ENCODE measurements around the gene LCT.
A peak's percentile ranks its signal among the peaks of the same experiment; 100 is the strongest.
"Not testable (repeated sequence)": the region's sequence is repeated elsewhere in the genome, so short reads cannot be mapped to it uniquely, and the experiment has no call there.

Gene LCT

GRCh38 chr2:135831180-135831812, 5.7 kb downstream of the LCT start:
- DNase-seq = no peak

- DNase-seq = no peak
Observed at GRCh38 chr2:135829378-135830135, 7.4 kb downstream of the LCT start.

GRCh38 chr2:135826544-135826943, 10.4 kb downstream of the LCT start:
- DNase-seq = no peak

GRCh38 chr2:135825550-135826176, 11.3 kb downstream of the LCT start:
- DNase-seq = no peak

- DNase-seq = no peak
Observed at GRCh38 chr2:135825131-135825530, 11.9 kb downstream of the LCT start.

DNA sequence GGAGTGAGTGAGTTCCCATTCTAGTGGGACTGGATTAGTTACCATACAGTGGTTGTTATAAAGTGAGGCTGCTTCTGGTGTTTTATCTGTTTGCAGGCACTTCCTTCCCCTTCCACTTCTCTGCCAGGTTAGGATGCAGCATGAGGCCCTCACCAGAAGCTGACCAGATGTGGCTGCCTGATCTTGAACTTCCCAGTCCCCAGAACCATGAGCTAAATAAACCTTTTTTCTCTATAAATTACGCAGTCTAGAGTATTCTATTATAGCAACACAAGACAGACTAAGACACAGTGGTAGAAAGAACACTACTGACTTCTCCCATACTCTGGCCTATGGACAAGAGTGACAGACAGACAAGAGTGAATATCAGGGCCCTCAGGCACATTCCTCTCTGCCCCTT, 14.1 kb downstream of the LCT start:
- DNase-seq = no peak

GRCh38 chr2:135821190-135821589, 15.8 kb downstream of the LCT start:
- DNase-seq = peak; percentile 9

- DNase-seq = peak; percentile 68
Observed at GRCh38 chr2:135820003-135820618, 16.9 kb downstream of the LCT start.

GRCh38 chr2:135818937-135819610, 17.9 kb downstream of the LCT start:
- no peak for DNase-seq

DNA sequence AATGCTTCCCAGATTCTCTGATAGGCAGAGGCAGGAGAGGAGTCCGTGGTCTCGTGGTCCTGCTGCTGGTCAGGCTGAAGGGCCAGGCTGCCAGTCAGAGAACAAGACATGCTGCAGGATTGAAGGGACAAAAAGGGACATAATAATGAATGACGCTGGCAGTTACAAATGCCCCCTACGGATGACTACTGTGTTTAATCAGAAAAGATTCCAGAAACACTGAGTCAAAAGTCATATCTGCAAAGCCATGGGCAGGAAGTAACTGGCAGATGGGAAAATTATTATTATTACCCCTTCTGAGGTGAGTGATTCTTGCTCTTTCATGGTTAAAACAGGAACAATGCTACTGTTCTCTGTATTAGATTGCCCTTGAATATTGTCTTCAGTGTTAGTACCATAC, 19.0 kb downstream of the LCT start:
- DNase-seq = no peak

DNA sequence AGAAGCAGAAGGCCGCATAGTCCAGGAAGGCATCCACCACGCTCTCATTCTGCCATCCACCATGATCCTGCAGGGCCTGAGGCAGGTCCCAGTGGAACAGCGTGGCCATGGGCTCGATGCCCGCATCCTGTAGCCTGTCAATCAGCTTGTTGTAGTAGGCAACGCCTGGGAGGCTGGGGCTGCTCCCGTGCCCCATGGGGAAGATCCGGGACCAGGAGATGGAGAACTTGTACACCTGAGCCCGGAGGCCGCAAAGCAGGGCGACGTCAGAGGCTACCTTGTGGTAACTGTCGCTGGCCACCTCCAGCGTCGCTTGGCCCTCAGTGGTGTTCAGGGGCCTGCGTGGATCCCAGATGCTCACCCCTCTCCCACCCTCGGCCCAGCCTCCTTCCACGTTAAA, 19.5 kb downstream of the LCT start:
- DNase-seq = no peak

DNA sequence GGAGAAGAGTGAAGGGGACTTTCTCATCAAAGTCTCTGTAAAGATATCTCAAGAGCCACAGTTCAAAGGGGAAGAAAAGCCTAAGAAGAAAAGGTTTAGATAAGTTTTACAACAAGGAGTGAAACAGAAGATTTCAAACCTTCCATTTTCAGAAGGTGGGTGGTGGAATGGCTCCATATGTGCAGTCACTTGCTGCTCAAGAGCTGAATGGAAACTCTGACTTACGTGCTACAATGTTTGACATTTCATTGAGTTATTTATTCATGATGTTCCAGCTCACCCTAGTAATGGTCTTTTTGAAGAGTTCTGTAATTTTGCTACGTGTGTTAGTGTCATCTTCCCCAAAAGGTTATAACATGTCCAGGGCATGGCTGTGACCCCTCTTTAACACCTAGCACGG, 21.7 kb downstream of the LCT start:
- no peak for DNase-seq

DNA sequence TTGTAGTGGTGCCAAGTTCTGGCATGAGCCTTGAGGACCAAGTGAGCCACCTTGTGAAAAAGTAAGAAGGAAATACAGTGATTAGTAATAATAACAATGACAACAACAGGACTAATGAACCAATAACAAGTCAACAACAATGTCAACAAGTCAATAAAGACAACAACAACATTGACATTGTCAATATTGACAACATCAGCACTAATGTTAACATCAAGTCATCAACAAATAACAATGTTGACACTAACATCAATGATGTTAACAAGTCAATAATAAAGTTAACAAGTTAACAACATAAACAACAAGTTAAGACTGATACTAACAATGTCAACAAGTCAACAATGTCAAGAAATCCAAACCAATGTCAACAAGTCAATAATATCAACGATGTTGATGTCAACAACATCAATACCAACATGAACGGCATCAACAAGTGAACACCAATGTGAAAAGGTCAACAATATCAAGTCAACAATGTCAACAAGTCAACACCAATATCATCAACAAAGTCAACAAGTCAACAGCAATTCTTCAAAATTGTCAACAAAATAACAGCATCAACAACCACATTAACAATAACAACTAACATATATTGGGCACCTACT, 24.0 kb downstream of the LCT start:
- no peak for DNase-seq

GRCh38 chr2:135807874-135808273, 29.1 kb downstream of the LCT start:
- DNase-seq = not testable (repeated sequence)

DNA sequence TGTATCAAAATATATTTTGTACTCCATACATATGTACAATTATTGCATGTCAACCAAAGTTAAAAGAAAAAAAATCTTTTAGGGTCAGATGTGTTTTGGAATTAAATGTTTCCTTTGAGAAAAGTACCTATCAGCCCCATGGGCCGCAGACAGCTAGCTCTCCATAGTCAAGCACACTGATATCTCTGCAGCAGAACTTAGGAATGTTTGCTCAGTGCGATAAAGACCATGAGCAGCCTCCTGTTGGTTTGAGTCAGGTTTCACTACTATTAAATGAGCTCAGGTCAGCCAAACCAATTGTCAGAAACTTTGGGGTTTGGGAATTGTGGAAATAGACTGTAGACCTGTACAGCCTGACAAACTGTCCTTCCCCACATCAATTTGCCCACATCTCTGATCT, 33.7 kb downstream of the LCT start:
- no peak for DNase-seq

GRCh38 chr2:135802350-135802749, 34.6 kb downstream of the LCT start:
- no peak for DNase-seq

DNA sequence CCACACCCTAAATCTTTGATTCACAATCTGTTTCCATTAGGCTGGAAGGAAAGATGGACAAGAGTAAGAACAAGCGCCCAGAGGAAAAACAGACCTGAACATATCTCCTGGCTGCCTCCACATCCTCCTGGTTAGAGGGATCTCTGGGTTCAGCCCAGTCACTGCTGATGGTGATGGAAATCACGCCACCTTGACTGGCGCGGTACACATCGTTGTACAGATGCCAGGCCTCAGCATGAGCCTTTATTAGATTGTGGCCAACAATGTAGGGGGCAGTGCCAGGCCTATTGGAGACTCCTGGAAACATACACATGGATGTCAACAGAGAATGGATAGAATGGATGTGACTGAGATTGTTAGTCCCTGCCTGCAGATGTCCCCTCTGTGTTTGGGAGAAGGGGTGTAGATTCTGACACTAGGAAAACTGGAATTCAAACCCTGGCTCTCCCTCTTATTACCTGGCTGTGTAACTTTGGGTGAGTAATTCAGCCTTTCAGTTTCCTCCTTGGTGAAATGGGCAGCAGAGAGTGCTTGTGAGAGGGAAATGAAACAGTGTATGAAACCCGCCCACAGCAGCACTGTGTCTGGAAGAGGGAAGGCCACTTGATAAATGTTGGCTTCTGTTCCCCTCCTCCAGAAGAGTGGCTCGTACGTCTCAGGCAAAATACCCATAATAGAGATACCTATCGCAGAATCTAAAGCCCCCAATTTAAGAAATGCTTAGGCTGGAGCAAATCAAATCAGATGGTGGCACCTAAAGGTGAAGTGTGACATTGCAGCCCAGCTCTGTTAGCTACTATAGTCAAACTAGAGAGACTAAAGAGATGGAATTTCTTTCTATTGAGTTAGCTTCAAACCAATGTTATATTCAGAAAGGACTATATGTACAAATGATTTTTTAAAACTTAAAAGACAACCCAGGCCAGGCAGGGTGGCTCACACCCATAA, 36.2 kb downstream of the LCT start:
- no peak for DNase-seq

- DNase-seq = no peak
Observed at GRCh38 chr2:135799738-135800137, 37.2 kb downstream of the LCT start.

DNA sequence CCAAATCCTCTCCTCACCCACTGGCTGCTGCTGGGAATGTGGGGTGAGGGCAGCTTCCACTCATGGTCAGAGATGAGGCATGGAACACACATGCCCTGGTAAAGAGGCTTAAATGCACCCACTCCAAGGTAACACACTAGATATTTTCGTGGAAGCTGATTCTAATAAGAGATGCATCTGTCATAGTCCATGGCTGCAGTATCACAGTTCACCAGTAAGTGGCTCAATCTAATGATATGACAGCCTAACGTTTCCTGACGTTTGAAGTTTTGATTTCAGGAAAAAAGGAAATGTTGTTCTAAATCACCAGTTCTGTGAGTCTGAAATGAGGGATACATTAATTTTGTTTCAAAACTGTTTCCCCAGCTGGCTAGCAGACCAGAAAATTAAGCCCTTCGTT, 38.2 kb downstream of the LCT start:
- no peak for DNase-seq

DNA sequence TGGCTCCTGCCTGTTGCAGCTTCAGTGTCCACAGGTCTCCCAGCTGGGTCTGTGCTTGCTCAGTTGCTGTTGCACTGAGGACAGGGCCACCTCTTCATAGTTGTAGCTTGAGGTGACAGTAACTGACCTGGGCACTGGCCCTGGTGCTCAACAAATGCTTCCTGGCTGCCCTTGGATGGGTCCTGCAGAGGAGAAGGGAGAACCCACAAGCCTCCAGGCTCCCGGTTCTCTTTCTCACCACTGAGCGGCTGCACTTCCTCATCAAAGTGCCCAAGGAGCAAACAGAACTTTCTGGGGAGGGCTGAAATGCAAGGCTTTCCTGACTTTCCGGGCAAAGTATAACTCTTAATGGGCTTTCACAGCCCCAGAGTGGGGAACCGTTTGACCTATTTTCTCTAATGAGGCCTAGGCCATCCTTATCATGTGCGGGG, 38.7 kb downstream of the LCT start:
- no peak for DNase-seq

DNA sequence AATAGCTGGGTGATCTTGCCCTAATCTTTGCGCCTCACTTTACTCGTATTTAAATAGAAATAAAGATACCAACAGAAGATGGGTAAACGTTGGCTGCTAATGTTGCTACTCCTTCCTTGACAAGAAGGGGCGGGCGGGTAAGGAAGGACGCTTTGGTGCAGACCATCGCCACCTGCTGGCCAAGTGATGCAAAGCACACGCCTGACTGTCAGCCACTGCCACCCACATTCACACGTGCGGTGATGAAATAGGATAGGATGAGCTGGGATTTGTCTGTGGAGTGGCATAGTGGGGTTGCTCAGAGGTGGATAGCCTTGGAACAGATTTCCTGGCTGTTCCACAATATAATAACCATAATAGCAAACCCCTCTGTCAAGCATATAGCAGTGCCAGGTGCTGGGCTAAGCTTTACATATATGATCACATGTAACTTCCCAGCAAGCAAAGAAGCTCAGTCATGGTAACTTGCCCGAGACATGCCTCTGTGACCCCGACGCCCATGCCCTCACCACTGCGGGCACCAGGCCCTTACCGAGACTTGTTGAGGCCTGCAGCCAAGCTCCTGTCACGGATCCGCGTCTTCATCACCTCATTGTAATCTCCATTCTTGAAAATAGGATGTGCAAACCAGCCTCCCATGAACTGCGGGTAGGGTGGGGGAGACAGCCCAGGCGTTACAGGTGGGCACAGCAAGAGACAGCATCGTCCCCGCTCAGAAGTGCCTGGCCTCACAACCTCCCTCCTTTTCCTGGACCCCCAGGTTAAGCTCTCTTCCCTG, 39.3 kb downstream of the LCT start:
- DNase-seq = peak; percentile 55
